HG03139 (cell line): ENCODE measurements around the gene LCNL1.

Experiments used
- ATAC-seq: cut with Tn5 transposase; IDR thresholded peaks from one replicate; pipeline ENCODE4 v1.9.1; 2021; ENCODE audit not compliant: unreplicated experiment

The LCNL1 gene

DNA sequence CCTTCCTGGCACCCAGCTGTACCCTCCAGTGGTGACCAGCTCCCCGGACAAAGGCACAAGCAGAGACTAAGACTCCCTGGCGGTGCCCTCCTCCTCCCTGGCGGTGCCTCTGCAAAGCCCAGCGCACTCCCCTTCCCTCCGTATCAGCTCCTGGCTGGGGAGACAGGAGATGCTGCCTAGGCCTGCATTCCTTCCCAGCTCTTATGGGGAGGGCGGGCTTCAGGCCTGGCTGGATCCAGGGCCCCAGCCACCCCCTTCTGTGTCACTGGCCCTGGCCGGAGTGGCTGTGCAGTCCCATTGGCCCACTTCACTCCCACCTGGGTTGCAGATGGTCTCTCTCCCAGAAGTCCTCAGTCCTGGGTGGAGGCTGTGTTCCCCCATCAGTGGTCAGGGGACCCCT, 24.3 kb upstream of the LCNL1 start:
- no peak for ATAC-seq

DNA sequence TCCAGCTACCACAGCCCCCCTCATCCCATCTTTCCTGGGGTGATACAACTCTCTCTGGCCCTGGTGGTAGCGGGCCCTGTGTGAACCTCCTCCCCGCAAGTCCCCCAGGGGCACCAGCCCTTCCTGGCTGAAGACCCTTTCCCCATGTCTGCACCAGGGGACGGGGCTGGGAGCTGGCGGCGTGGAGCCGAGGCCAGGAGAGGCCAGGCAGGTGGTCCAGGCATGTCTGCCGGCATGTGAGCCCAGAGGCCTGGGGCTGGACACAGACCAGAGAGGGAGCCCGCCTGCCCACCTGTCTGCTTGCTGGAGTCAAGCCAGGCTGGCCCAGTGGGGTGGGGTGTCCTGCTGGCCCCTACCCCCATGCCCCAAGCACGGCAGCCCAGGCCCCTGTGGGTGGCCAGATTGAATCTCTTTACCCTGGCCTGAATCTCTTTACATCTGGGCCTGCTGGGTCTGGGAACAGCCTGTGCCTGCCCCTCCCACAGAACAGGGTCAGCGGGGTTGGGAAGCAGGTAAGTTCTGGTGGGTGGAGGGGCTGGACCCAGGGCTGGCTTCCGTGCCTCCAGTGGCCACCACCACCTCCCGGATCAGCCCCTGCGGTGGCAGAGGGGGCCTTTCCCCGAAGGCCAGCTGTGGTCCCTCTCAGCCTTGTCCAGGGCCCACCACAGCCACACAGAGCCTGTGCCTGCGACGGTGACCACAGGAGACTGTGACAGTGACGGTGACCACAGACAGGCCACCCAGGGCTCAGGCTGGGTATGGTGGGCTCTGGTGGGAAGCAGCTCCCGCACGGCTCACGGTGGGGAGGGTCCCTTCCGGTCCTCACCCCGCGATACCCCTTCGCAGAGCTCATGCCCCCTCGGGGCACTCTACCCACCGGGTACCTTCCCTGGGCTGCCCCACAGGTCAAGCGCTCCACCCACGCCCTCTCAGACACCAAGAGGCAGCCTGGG, 23.6 kb upstream of the LCNL1 start:
- ATAC-seq = no peak

DNA sequence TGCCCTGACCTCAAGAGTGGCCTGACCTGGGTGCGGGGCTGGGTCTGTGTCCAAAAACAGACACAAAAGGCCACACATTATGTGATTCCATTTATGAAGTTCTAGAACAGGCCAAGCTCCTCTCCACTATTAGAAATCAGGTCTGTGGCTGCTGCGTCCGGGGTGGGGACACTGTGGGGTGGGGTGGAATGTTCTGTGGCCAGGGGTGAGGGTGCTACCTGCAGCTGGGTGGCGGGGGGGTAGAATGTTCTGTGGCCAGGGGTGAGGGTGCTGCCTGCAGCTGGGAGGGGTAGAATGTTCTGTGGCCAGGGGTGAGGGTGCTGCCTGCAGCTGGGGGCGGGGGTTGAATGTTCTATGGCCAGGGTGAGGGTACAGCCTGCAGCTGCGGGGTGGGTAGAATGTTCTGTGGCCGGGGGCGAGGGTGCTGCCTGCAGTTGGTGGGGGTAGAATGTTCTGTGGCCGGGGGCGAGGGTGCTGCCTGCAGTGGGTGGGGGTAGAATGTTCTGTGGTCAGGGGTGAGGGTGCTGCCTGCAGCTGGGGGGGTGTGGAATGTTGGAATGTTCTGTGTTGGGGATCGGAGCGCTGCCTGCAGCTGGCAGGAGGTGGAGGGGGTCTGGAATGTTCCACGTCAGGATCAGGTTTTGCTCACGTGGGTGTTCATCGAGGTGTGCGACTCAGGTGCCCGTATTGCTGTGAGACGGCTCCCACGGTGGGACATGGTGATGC, 22.4 kb upstream of the LCNL1 start:
- ATAC-seq = no peak

DNA sequence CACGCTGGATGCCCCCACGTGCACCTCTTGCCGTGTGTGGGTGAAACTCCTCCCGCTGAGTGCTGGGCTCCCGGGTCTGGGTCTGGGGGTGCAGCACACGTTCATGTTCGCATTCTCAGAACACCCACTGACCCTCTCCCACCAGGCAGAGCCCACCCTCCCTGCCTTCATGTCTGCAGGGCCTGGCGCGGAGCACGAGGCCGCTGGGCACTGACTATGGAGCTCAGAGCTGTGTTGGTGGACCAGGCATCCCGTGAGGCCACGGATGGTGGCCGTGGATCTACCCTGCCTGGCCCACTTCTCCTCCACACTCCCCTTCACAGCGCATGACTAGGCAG, 21.9 kb upstream of the LCNL1 start:
- no peak for ATAC-seq

DNA sequence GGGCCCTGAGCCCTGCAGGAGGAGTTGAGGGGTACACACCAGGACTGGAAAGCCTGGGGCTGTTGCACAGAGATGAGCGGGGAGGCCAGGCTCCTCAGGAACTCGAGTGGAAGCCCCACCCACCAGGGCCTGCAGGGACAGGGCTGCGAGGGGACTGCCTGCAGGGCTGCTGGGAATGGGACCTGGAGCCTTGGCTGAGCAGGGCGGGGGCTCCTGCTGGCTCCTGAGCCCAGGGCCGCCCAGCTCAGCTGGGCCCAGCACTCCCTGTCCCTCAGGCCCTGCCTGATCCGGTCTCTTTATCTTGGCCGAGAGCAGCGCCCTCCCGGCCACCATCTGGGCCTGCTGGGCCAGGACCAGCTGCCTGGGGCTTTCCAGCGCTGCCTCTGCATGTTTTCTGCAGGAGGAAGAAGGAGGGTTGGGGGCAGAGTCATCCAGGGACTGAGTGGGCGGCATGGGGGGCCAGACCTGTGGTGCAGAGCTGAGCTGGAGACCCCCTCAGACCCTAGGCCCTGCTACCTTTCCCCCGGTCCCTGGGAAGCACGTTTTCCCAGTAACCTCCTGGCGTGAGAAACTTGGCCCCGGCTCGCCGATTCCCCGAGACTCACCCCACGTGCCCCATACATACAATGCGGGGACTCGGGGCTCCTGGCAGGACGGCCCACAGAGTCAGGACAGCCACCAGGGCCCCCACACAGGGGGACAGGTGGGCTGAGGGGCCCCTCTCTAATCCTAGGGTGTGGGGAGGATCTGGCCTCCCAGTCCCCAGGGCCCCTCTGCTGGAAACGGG, 21.3 kb upstream of the LCNL1 start:
- no peak for ATAC-seq

DNA sequence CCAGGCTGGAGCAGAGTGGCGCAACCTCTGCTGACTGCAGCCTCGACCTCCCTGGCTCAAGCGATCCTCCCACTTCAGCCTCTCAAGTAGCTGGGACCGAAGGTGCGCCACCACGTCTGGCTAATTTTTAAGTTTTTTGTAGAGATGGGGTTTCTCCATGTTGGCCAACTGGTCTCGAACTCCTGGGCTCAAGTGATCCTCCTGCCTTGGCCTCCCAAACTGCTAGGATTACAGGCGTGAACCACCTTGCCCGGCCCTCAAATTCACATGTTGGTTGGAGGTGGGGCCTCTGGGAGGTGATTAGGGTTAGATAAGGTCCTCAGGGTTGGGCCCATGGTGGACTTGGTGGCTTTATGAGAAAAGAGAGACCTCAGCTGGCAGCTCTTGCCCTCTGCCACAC, 20.6 kb upstream of the LCNL1 start:
- ATAC-seq = no peak

DNA sequence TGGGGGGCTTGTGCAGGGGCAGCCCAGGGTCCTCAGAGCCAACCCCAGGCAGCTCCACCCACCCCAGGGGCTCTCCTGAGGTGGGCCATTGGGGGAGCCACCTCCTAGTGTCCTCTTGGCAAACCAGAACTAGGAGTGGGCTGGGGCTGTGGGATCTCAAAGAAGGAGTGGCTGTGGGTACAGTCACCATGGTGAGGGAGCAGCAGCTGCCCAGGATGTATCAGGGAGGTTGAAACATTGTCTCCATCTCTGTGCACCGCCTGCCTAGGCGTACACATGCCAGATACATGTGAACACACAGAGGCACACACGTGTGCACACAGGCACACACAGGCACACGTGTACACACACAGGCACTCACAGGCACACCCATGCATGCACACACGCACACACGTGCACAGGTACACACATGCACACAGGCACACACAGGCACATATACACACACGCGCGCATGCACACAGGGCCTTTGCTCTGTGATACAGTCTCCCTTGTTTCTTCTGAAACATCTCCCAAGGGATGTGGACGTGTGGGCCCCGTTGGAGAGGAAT, 20.0 kb upstream of the LCNL1 start:
- no peak for ATAC-seq

DNA sequence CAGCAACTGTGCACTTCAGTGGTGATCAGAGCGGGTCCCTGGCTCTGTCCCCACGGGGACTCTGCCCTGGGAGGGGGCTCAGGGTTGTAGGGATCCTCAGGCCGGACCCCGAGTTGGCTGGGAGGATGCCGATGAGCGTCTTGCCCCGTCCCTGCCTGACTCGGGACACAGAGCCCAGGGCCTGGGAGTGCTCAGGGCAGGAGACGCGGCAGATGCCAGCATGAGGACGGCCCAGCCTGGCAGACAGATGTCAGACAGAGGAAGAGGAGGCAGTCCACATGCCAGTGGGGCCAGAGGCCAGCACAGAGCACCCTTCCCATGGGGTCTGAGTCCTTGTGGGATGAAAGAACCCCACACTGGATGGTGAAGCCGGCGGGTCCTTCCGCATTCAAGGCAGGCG, 19.5 kb upstream of the LCNL1 start:
- no peak for ATAC-seq

DNA sequence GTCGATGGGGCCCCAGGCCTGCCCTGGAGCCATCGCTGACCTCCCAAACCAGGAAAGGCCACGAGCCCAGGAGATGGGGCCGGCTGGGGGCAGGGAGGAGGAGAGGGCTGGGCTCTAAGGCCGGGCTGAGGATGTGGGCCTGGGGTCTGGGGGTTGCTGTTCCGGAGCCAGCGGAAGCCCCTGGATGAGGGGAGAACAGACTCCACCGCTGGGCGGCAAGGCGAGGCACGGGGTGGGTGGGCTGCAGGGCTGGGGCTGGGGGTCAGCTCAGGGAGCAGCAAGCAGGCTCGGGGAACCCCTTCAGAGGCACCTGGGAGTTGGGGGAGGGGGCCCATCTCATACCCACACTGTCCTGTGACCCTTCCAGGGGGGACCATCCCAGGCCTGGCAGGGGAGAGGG, 19.0 kb upstream of the LCNL1 start:
- ATAC-seq = no peak

DNA sequence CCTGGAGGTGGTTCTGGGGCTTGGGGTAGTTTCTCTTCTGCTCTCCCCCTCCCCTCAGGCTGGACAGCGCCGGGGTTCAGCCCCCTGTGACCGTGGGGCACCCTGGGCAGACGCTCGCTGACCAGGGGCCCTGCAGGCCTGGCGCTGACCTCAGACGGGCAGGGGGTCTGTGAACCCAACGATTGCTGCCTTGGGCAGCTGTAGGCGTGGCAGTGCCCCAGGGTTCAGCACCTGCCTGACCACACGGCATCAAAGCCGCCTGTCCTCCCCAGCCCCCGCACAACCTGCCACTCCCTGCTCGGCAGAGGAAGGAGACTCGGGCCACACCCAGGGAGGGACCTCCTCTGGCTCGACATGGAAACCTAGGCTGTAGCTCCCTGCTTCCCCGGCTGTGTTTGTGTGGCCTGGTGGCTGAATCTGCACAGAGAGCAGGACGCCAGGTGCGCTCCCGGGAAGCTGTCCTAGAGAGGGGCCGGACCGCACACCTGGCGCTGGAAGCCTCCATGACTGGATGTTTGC, 18.6 kb upstream of the LCNL1 start:
- ATAC-seq = no peak

DNA sequence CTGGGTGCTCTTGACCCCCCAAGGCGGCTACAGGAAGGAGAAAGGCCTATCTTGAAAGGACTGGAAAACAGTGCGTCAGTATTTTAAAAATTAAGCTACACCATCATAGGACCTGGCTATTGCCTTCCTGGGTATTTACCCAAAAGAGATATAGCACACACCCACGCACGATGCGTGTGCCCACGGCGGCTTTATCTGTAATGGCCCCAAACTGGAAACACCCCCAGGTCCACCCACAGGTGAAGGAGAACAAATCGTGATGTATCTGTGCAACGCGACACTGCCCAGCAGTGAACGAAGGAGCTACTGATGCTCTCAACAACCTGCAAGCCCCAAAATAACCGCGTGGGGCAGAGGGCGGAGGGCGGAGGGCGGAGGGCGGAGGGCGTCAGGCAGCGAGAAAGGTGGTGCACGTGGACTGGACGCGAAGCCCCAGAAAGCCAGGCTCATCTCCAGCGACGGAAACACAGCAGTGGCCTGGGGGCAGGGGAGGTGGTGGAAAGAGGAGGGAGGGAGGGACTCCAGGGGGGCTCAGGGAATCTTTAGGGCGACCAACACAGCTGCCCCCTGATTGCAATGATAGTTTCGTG, 17.9 kb upstream of the LCNL1 start:
- ATAC-seq = no peak

DNA sequence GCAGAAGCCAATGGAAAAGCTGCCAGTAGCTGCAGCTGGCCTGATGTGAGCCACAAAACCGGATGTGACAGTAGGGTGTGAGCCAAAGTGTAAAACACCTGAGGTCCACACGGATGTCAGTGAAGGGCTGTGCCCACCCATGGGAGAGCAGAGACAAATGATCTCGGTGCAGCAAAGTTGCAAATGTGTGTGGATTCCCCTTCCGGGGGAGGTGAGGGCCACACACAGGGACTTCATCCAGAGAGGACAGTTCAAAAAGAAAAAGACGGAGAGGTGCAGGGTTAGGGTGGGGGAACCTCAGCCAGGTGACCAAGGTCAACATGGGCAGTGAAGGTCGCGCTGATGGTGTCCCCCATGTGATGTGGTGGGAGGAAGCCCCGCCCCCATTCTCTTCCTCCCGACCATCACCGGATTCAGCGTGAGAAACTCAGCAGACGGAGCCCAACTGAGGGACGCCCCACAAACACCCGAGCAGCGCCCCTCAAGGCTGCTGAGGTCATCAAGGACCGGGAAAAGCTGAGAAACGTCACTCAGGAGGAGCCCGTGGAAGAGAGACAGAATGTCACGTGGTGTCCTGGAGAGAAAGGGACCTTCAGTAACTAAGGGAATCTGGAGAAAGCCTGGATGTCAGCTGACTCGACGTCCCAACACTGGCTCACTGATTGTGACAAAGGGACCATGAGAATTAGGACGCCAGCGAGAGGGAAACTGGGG, 16.9 kb upstream of the LCNL1 start:
- no peak for ATAC-seq

DNA sequence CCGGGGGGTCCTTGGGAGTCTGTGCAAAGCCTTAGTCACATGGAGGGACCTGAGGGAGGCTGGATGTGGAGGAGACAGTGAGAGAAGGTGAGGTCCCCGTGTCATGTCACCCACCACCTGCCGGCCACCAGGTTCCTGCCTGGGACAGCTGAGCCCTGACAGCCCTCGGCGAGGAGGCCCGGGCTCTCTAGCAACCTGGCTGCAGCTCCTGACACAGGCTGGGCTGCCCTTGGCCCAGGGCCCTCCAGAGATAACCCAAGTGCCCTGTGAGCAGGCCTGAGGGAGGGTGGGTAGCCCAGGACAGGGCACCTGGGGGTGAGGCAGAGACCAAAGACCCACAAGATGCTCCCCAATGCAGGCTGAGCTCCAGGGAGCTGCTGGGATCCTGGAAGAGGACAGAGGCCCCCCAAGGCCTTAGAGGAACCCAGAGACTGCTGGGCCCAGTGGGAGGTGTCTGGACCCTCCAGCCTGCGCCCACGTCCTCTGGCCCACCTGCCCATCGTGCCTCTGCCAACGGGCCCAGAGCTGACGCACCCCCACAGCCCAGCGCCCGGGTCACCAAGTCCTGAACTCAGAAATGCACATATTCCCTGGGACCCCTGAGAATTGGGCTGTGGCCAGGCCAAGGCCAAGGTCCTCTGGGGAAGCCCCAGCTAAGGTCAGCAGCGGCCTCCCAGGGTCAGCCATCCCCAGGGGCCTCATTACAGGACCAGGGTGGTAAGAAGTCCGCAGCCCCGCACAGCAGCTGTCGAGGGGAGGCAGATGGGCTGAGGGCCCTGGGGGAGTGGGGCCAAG, 14.3 kb upstream of the LCNL1 start:
- ATAC-seq = no peak

DNA sequence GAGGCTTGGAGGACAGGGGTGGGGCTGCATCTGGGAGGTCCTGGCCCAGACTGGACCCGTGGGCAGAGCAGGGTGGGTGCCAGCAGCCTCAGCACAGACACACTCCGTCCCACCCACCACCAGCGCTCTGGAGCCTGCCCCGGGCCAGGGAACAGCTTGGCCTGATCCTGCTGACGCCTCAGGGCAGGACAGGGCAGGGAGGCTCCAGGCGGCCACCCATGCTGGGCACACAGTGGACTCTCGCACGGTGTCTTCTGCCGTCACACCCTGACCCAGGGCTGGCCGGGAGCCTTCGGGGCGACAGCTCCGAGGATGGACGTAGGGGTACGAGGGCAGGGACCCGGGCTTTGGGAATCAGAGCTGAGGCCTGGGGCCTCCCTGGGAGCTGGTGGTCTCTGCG, 13.6 kb upstream of the LCNL1 start:
- no peak for ATAC-seq

DNA sequence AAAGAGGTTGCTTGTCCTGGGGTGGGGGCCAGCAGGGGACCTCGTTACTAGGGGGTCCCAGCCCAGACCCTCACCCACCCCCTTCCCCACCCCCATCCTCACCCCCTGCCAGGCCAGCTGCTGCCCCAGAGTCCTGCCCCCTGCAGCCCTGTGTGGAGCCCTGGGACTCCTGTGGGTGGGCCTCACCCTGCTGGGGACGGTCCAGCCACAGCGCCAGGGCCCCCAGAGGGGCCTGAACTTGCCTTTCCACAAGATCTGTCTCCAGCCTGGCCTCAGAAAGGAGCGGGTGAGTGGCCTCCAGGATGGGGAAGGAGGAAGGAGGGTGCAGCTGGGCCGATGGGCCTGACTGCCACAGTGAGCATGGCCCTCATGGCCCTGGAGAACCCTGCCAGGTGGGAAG, 13.0 kb upstream of the LCNL1 start:
- ATAC-seq = no peak

DNA sequence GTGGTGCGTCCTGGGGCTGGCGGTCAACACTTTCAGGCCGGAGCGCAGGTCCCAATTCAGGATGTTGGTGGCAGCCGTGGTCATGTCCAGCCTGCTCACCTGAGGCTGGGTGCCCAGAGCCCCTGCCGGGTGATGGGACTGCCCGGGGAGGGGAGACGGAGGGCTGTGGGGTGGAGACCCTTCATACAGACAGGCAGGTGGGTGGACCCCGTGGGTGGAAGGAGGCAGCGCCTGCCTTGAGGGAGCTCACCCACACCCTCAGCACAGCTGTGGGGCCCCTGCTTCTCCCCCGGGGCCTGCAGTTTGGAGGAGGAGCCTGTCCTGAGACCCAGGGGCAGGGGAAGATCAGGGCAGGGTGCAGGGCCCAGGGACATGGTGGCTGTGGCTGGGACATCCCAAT, 12.4 kb upstream of the LCNL1 start:
- ATAC-seq = no peak

DNA sequence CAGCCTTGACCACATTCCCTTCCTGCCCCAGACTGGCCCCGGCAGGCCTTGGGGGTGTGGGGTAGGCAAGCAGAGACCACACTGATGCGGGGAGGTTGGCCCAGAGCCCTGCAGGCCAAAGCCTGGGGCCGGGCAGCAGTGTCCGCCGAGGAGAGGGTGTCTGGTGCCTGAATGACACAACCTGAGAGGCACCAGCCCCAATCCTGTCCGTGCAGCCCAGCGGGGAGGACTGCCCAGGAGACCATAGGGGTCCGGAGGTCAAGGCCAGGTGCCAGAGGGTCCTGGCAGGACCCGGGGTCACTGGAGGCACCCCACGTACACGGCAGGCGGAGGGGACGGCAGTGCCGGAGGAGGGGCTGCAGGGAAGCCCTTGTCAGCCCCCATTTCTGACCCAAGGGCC, 11.0 kb upstream of the LCNL1 start:
- no peak for ATAC-seq

DNA sequence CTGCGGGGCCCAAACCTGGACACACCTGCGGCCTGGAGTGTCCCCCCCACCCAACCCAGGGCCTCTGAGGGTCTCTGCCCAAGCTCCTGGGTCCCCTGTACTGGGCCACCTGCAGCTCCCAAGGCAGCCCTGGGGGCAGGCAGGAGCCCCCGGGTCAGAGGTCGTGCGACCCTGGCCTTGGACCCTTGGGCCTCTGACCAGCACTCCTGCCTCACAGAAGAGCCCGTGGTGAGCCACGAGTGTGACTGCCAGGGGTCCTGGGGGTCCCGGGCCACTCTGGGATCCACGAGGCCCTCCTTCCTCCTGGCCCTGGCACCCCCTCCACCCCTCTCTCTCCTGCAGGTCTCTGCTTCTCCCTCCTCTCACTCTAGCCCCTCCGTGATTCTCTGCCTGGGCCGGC, 10.5 kb upstream of the LCNL1 start:
- no peak for ATAC-seq

DNA sequence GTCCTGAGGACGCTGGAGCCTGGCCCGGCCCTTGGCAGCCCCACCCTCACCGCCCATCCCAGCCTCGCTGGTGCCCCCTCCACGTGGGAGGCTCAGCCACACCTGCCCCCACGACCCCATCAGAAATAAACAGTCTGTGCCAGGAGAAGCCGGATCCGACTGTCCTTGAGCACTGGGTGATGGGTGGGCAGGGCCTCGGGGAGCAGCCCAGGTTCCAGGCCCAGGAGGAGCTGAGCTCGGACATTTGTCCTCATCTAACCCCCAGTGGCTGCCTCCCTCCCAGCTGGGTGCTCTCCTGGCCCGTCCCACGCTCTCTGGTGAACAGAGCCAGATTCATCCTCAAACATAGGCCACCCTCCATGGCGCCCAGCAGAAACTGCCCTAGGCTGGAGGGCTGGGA, 10.1 kb upstream of the LCNL1 start:
- no peak for ATAC-seq
